NCI-H345 treated with DMSO at 0.1 percent for 48 hours (cell line): Measurements from ENCODE around the gene ATP1A1.
A peak's percentile ranks its signal among the peaks of the same experiment; 100 is the strongest.

Experiments used
- DNase-seq: peaks from one replicate; lab custom pipeline; 2025; ENCODE audit not compliant: unreplicated experiment; lab: John Stamatoyannopoulos, UW

Gene ATP1A1

GRCh38 chr1:116372651-116373430 is at the start of gene ATP1A1:
Gene ATP1A1, plus strand, starts transcription at chr1:116373244. Its CDS starts 268 bp downstream, at chr1:116373512.
- peak; percentile 68 for DNase-seq

- DNase-seq, result peak; percentile 95
Observed at GRCh38 chr1:116323491-116323890, 49.6 kb upstream of the ATP1A1 start.

GRCh38 chr1:116324411-116324810 is 48.6 kb upstream of the ATP1A1 start:
- no peak for DNase-seq

- no peak for DNase-seq
Observed at GRCh38 chr1:116325104-116325503, 47.9 kb upstream of the ATP1A1 start.

- DNase-seq, result no peak
Observed at GRCh38 chr1:116325922-116326321, 47.1 kb upstream of the ATP1A1 start.

DNA sequence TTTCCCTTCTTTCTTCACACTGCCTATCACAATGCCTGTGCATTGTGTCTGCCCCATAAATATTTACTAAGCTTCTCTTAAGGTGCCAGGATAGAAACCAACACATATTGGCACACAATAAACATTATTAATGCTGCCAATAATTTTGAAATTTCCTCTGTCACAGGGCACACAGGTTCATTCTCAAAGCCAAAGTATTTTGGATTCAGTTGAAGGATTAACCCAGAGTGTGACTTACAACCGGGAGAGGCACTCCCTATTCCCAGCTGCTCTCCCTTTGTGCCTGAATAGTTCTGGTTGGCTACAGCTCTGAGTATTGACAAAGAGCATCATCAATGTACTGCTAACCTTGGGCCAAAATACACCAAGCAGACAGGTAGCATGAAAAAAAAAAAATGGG is 46.6 kb upstream of the ATP1A1 start:
- DNase-seq, result peak; percentile 74

DNA sequence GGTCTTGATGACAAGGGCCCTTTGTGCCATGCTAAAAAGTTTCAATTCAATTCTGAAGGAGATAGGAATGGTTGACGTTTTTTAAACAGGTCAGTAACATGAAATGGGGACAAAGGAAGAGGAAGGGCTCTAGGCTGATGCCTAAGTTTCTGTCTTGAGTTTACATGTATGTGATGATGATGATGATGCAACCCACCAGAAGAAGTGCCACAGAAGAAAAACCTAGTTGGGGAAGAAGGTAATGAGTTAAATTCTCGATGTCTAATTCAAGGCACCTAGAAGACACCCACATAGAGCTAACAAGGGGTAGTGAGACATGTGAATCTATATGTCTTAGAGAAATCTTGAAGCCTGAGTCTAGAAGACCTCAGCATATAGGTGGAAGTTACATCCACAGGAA is 44.4 kb upstream of the ATP1A1 start:
- no peak for DNase-seq

DNA sequence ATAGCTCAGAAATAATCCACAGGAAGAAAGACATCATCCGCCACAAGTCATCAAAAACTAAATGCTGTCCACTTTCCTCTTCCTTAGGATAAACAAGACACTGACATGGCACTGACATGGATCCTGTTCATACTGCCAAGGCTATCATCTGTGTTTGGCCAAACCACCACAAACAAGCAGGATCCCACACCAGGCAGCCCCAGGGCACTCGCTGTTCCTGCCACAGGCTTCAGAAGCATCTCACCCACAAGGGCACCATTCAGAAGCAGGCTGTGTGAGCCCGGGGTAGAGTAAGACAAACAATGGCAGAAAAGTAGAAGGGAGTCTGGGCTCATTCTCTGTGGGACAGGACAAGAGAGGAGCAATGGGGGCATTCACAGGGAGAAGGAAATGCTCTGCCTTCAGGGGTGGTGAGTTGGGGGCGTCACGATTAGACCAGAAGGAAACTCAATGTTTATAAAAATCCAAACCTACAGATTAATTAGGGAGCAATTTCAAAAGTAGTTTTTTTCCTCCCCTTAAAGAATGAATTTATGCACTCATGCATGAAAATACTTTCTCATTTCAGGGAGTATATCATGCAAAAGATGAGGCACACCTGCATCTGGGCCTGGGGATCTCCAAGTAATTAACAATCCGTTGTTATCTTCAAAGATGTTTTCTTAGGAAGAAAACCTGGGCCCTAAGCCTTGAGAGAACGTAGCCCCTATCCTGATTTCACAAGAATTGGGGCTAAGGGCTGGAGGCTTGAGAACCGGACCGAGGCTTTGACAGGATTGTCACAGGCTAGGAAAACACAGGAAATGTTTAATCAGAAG is 43.3 kb upstream of the ATP1A1 start:
- no peak for DNase-seq

DNA sequence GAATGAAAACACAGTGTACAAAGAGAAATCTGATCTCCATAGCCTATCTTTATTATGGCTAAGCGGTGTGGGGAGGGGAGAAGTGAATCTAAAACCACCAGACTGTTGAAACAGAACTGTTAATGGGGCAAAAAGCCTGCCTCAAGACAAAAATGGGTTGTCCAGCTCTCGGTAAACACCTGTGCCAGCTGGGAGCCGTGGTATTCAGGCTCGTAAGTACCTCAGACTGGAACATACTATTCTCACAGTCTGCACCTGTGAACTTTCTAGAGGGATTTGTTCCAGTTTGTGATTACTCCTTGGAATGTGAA is 42.7 kb upstream of the ATP1A1 start:
- peak; percentile 34 for DNase-seq

GRCh38 chr1:116330846-116331245 is 42.2 kb upstream of the ATP1A1 start:
- no peak for DNase-seq

- DNase-seq, result no peak
Observed at GRCh38 chr1:116331523-116331922, 41.5 kb upstream of the ATP1A1 start.

GRCh38 chr1:116332451-116332850 is 40.6 kb upstream of the ATP1A1 start:
- no peak for DNase-seq

DNA sequence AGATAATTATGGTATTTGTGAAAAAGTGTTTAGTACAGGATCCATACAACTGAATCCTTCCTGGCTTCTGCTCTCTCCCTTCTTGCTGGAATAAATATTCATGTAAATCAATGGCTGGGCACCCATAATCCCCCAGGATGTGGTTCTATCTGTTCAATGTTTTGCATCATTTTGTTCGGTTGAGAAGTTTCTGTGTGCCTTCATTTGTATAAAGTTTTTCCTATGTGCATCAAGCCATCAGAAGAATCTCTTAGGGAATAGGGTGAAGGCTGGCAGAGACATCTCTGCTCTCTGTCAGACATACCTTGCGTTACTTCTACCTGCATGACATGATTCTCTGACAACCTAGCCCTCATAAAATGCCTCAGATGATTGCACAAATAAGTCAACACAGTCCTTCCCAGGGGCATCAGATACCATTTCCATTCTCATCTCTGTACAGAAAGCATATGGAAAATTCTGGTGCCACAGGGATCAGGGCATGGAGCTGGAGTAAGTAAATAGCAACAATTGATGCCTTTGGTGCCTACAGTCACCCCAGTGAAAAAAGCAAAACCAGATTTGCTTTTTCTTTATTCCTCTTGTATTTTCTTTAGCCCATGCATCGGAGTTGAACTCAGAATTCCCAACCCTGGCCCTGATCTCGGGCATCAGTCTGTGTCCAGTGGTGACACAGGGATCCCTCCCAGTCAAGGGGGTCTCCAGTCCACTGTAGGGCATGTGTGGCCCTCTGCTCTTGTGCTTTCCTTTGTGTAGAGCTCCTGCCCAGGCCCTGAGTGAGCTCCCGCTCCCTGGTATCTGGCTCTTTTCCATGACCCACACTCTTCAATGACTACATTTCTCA is 39.7 kb upstream of the ATP1A1 start:
- DNase-seq, result no peak

DNA sequence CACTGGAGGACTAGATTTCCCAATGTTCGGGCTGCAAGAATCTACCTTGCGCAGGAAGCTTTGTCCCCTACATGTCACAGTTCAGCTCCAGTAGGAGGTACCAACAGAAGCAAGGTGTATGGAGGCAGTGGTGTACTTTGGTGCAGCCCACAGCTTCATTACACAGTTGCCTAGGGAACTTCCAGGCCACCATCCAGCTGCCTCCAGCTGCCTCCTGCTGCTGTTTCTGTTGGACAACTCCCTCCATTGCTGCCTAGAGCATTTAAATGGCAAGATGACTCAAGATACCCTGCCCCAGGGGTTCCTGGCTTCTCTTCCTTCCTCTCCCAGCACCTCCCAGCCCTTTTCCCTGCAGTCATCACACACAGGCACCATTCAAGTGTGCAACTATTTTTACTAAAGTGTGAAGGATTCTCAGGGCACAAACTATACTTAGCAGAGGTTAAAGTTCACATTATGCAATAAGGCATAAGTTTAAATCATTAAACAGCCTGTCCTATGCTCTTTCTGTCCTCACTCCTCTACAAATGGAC is 39.0 kb upstream of the ATP1A1 start:
- no peak for DNase-seq

DNA sequence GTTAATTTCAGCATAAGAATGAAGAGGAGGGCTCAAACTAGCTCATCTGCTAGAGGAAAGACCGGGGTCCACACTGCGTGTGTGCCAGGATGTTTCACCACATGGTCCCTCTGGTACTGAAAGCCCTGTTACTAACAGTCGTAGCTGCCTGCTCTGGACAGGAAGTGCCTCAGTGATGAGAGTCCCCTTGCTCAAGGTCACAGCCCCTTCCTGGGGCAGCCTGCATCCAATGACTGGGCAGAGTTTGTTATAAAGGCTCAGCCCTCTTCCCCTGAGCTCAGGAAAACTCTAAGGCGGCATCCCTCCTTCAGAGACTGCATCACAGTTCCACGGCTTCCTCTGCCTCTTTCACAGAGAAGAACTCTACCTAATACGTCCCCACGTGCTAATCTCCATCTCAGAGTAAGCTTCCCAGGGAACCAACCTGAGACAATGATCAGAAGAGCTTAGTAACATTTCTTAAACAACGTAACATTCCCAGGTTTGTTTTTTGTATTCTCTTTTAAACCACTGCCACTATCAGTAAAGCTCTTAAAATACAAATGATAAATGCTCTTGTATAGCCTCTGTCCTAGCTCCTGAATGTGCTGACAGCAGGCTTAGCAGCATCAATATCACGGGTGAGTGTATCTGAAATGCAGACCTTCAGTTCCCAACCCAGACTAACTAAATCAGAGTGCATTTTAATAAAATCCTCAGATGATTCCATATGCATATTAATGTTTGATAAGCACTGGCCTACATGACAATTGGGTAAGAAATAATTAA is 38.0 kb upstream of the ATP1A1 start:
- DNase-seq, result no peak

DNA sequence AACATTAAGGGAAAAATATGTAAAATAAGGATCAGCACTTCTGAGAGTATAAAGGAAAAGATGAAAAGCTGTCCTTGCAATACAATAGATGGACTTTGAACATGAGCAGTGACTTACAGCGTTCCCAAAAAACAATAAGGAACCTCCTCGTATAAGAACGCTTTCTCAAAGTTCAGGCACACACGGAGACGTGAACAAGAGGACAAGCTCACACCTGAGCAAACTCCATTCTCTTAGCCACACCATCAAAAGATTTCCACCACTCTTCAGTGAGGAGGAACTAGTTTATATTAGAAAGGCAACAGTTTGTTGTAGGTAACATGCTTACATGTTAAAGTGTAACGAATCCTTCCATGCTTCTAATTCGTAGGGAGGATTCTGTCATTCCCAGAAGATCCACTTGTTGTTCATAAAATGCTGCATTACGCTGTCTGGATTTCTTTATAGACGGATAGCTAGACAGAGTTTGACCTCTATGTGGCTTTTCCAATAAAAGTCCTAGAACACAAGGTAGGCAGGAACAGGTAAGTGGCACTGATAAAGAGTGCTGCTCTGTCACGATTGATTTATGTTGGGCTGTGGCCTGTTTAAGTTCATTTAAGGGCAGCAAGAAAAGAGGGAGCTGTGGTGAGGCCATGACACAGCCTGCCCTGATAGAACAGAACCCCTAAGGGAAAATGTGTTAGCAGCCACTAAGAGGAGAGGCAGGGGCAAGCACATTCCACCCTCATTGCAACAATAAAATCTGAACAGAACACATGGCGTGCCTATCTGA is 37.0 kb upstream of the ATP1A1 start:
- DNase-seq, result no peak

GRCh38 chr1:116337398-116337797 is 35.6 kb upstream of the ATP1A1 start:
- no peak for DNase-seq

DNA sequence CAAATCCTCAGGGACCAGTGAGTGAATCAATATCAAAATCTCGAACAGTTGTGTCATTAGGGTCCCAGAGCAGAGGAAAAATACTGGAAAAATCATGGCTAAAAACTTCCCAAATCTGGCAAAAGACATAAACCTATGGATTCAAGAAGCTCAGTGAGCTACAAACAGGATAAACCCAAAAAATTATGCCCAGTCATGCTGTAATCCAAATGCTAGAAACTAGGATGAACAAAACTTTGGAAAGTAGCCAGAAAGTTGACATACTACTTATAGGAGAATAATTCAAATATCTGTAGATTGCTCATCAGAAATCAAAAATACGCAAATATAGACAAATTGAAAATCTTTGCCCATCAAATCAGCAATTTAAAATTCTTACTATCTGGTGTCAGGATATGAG is 34.6 kb upstream of the ATP1A1 start:
- no peak for DNase-seq

DNA sequence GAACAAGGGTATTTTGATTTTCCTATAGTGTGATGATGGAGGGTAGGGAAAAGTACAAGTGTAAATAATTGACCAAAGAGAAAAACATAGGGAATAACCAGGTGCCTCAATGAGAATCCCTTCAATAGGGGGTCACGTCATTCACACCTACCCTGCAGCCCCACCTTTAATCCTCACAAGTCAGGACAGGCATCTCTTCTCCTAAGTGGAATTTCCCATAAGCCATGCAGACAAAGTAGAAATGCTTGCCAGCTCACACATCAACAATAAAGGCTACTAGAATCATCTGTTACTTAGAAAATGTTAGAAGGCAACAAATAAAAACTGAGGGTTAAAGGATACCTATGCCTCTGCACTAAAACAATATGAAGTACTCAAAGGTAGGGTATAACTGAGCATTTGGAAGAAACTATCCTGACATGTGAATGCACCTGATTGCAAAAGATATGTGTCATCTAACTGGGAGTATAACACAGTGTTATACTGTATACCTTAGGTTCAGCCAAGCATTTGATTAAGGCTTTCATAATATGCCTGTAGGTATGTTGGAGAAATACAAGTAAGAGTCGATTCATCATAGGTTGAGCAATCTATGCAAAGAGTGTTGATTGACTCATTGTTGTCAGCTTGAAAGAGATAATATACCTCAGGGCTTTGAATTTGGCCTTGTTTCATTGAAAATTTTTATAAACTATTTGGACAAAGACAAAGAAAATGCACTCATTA is 32.4 kb upstream of the ATP1A1 start:
- no peak for DNase-seq
